ENCODE results near the gene CAVIN2.

DNA sequence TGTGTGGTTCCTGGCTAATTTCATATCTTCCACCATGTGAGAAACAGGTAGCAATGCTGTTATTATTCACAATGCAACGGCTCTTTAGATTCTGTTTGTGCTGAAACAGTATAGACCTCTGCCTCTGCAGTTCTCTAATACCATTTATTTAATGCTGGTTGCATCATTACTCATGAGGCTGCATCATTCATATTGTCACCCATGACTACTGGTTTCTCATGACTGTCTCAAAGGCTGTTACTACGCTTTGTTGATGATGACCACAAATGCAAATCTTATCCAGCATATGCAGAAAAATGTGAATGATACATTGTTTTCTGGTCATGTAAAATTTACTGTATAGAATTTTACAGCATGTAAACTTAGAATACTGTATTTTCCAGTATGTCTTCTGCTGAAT, 22.5 kb downstream of the CAVIN2 start:
- TF ChIP-seq, protein P1, sequence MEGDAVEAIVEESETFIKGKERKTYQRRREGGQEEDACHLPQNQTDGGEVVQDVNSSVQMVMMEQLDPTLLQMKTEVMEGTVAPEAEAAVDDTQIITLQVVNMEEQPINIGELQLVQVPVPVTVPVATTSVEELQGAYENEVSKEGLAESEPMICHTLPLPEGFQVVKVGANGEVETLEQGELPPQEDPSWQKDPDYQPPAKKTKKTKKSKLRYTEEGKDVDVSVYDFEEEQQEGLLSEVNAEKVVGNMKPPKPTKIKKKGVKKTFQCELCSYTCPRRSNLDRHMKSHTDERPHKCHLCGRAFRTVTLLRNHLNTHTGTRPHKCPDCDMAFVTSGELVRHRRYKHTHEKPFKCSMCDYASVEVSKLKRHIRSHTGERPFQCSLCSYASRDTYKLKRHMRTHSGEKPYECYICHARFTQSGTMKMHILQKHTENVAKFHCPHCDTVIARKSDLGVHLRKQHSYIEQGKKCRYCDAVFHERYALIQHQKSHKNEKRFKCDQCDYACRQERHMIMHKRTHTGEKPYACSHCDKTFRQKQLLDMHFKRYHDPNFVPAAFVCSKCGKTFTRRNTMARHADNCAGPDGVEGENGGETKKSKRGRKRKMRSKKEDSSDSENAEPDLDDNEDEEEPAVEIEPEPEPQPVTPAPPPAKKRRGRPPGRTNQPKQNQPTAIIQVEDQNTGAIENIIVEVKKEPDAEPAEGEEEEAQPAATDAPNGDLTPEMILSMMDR (optimal IDR thresholded peaks at IDR 0.05 in 1 of 3, IDR thresholded peaks at IDR 0.05 in 1 of 3, conservative IDR thresholded peaks at IDR 0.05 in 1 of 3; ENCODE audit: extremely low read depth in 1 of 3, insufficient read depth in 2 of 3, low read length in 3 of 3) = no peak
- no peak for TF ChIP-seq EZH2 (IDR thresholded peaks at IDR 0.05; ENCODE audit: low read length)

All from keratinocyte (primary cell).